K562 (cell line): ENCODE data around the gene SAMD11. TPM values are rescaled to one million over a fixed set of nuclear protein-coding genes. Genes with fewer than 3 reads are reported as not detected.

Source experiments
- ATF1 ChIP-seq, 2 experiments: fragments of 450-650 bp in 1 of 2; IDR thresholded peaks; 2 replicates each; pipeline ENCODE4 v1.6.1; 2016; ENCODE audit warnings: missing compliant biosample characterization in 1 of 2, missing genetic modification characterization in 1 of 2
- CAMTA2 ChIP-seq: fragments of 250-450 bp; sonication (Bioruptor Pico); conservative IDR thresholded peaks from 2 replicates; pipeline ENCODE4 v1.5.1; 2022
- CBX8 ChIP-seq: fragments of 200-600 bp; sonication (generic); IDR thresholded peaks from 2 replicates; pipeline ENCODE4 v1.6.1; 2012; ENCODE audit warnings: borderline replicate concordance, mixed run types, low read depth, mild to moderate bottlenecking, moderate library complexity, mixed read lengths, low read length, control low read depth, inconsistent platforms; ENCODE audit not compliant: poor library complexity, severe bottlenecking; ENCODE audit errors: extremely low read depth
- CTBP1 ChIP-seq: fragments of 450-650 bp; IDR thresholded peaks from 2 replicates; pipeline ENCODE4 v1.6.1; 2016; ENCODE audit warnings: borderline replicate concordance
- FOXA3 ChIP-seq, 2 experiments: fragments of 450-650 bp in 1 of 2; sonication (generic) in 1 of 2; formaldehyde crosslinking; IDR thresholded peaks in 1 of 2; conservative IDR thresholded peaks in 1 of 2; 2 replicates each; pipeline versions ENCODE4 v1.4.0 to v1.8.0; 2020 to 2022; ENCODE audit warnings: mild to moderate bottlenecking in 2 of 2, missing genetic modification reagents in 1 of 2
- ILK ChIP-seq: fragments of 450-650 bp; IDR thresholded peaks from 2 replicates; pipeline ENCODE4 v1.6.1; 2016; ENCODE audit warnings: missing genetic modification characterization, low read depth, mild to moderate bottlenecking, missing compliant biosample characterization, moderate library complexity, borderline replicate concordance
- NR2F6 ChIP-seq: fragments of 450-650 bp; formaldehyde crosslinking; IDR thresholded peaks from 2 replicates; pipeline ENCODE4 v1.4.0; 2020; ENCODE audit warnings: mild to moderate bottlenecking
- POLR2AphosphoS2 ChIP-seq: IDR thresholded peaks from 2 replicates; pipeline ENCODE4 v1.6.1; 2012; ENCODE audit warnings: low read length, improper control_type of control experiment
- RBBP5 ChIP-seq: fragments of 200-600 bp; sonication (generic); IDR thresholded peaks from 2 replicates; pipeline ENCODE4 v1.6.1; 2012; ENCODE audit warnings: borderline replicate concordance, mild to moderate bottlenecking, low read length, control low read depth, inconsistent platforms; ENCODE audit not compliant: insufficient read depth, poor library complexity, severe bottlenecking
- RBFOX2 ChIP-seq: fragments of 200-400 bp; formaldehyde crosslinking; IDR thresholded peaks from 2 replicates; pipeline ENCODE4 v1.6.1; 2017; ENCODE audit warnings: low read depth, mild to moderate bottlenecking, low read length, moderate library complexity
- RUNX1 ChIP-seq: sonication (generic); IDR thresholded peaks from 2 replicates; pipeline ENCODE4 v1.6.1; 2016; ENCODE audit warnings: antibody characterized with exemption, low read depth
- SAFB ChIP-seq: fragments of 200-400 bp; formaldehyde crosslinking; IDR thresholded peaks from 2 replicates; pipeline ENCODE4 v1.6.1; 2017; ENCODE audit warnings: low read depth, low read length, borderline replicate concordance
- SAFB2 ChIP-seq: fragments of 200-400 bp; formaldehyde crosslinking; IDR thresholded peaks from 2 replicates; pipeline ENCODE4 v1.6.1; 2018; ENCODE audit warnings: borderline replicate concordance, low read length, low read depth, moderate library complexity; ENCODE audit not compliant: severe bottlenecking
- TEAD4 ChIP-seq, 2 experiments: sonication (generic) in 1 of 2; formaldehyde crosslinking in 1 of 2; IDR thresholded peaks; 2 replicates each; pipeline versions ENCODE4 v1.6.1 to v1.8.0; 2012 to 2022; ENCODE audit warnings: borderline replicate concordance in 1 of 2, inconsistent platforms in 1 of 2, low read length in 1 of 2, mild to moderate bottlenecking in 1 of 2, missing genetic modification reagents in 1 of 2
- TFAP4 ChIP-seq: sonication (generic); formaldehyde crosslinking; IDR thresholded peaks from 2 replicates; pipeline ENCODE4 v1.8.0; 2022; ENCODE audit warnings: missing genetic modification reagents, mild to moderate bottlenecking, moderate library complexity, borderline replicate concordance
- YBX1 ChIP-seq: fragments of 450-650 bp; IDR thresholded peaks from 2 replicates; pipeline ENCODE4 v1.7.1; 2016; ENCODE audit warnings: mild to moderate bottlenecking
- ZBTB1 ChIP-seq: sonication (generic); formaldehyde crosslinking; IDR thresholded peaks from 2 replicates; pipeline ENCODE4 v1.8.1; 2023; ENCODE audit warnings: missing genetic modification reagents, low read depth, mild to moderate bottlenecking, borderline replicate concordance
- ZC3H11A ChIP-seq: IDR thresholded peaks from 2 replicates; pipeline ENCODE4 v1.6.1; 2012; ENCODE audit warnings: low read depth, low read length, improper control_type of control experiment
- ZNF143 ChIP-seq: sonication (generic); formaldehyde crosslinking; IDR thresholded peaks from 2 replicates; pipeline ENCODE4 v1.9.0; 2022; ENCODE audit warnings: mild to moderate bottlenecking, missing genetic modification reagents
- ZNF232 ChIP-seq: sonication (generic); formaldehyde crosslinking; IDR thresholded peaks from 2 replicates; pipeline ENCODE4 v1.8.0; 2022; ENCODE audit warnings: mild to moderate bottlenecking, missing genetic modification reagents
- ZNF239 ChIP-seq: fragments of 250-450 bp; sonication (Bioruptor Pico); IDR thresholded peaks from 2 replicates; pipeline ENCODE4 v1.4.0; 2020; ENCODE audit warnings: mild to moderate bottlenecking
- ZNF449 ChIP-seq: fragments of 250-450 bp; sonication (Bioruptor Pico); IDR thresholded peaks from 2 replicates; pipeline ENCODE4 v1.8.0; 2022; ENCODE audit warnings: moderate library complexity, mild to moderate bottlenecking, inconsistent platforms
- ZNF740 ChIP-seq, 3 experiments: fragments of 200-800 bp in 1 of 3; sonication (Bioruptor generic) in 1 of 3; sonication (generic) in 1 of 3; formaldehyde crosslinking in 1 of 3; IDR thresholded peaks; 2 replicates each; pipeline versions ENCODE4 v1.6.1 to v1.8.0; 2016 to 2022; ENCODE audit warnings: mild to moderate bottlenecking in 2 of 3, missing compliant biosample characterization in 2 of 3, missing genetic modification characterization in 2 of 3, missing genetic modification reagents in 1 of 3
- ZNF778 ChIP-seq: fragments of 450-650 bp; formaldehyde crosslinking; IDR thresholded peaks from 2 replicates; pipeline ENCODE4 v1.4.0; 2020; ENCODE audit warnings: mild to moderate bottlenecking, moderate library complexity
- polyA plus RNA-seq, 8 experiments: library from polyadenylated mRNA; depleted of rRNA in 4 of 8; stranded (reverse) in 5 of 8; unstranded in 3 of 8; fragments of >200 nt; fragmentation: Nextera tagmentation in 2 of 8; fragmentation: Illumina TruSeq in 1 of 8; extraction: Ambion mirVana in 2 of 8; extraction: Trizol in 1 of 8; gene quantifications; 2 replicates each; pipeline versions ENCODE4 v1.2.1 to v1.2.3, GENCODE V29; 2011 to 2014; ENCODE audit warnings: inconsistent platforms in 1 of 8, missing spikeins in 1 of 8
- total RNA-seq, 7 experiments: library from RNA; depleted of rRNA in 6 of 7; stranded (reverse); fragments of >200 nt in 6 of 7; fragmentation: Illumina TruSeq in 2 of 7; extraction: Trizol in 2 of 7; gene quantifications; 2 replicates each; pipeline versions ENCODE4 v1.2.1 to v1.2.3, GENCODE V29; 2011 to 2021; ENCODE audit warnings: low replicate concordance in 1 of 7

SAMD11 gene
- total and polyA plus RNA-seq, 9 of the 15 experiments (the other 6 are each of a cell fraction or from before 2014, with no cell fraction given), result 0.07 to 0.82 (median 0.11) TPM; not detected in 2

- TF ChIP-seq ZBTB1 (CRISPR knock-in tag), result peak; percentile 82; the same call in 1 of the 2 replicates
- TF ChIP-seq RUNX1, result no peak
- no peak for TF ChIP-seq ZC3H11A
- TF ChIP-seq ATF1 (CRISPR knock-in tag; IDR thresholded peaks at IDR 0.05), result no peak
- TF ChIP-seq ATF1 (tag; IDR thresholded peaks at IDR 0.05), result peak; percentile 22; the same call in 1 of the 2 replicates
- no peak for TF ChIP-seq FOXA3 (CRISPR knock-in tag; conservative IDR thresholded peaks at IDR 0.05 in 1 of 2, IDR thresholded peaks at IDR 0.05 in 1 of 2)
- TF ChIP-seq NR2F6 (CRISPR knock-in tag), result no peak
- peak; percentile 53 for TF ChIP-seq ZNF740 (CRISPR knock-in tag; IDR thresholded peaks at IDR 0.05)
- no peak for TF ChIP-seq ZNF740 (tag; IDR thresholded peaks at IDR 0.05)
- peak; percentile 64 for TF ChIP-seq RBFOX2
- TF ChIP-seq ILK, result no peak
- peak; percentile 3 for TF ChIP-seq RBBP5
- TF ChIP-seq ZNF449 (CRISPR knock-in tag), result no peak
- TF ChIP-seq ZNF143, result peak; percentile 36; the same call in 1 of the 2 replicates
- no peak for TF ChIP-seq CBX8
- peak; percentile 70; the same call in 1 of the 2 replicates for TF ChIP-seq TFAP4 (CRISPR knock-in tag)
- TF ChIP-seq TEAD4 (IDR thresholded peaks at IDR 0.05; ENCODE audit: low read length), result 0 out of 2 replicates have a peak, but pooled peaks have one; percentile 10
- peak; percentile 68; the same call in 1 of the 2 replicates for TF ChIP-seq TEAD4 (CRISPR knock-in tag; IDR thresholded peaks at IDR 0.05; ENCODE audit: borderline replicate concordance)
- TF ChIP-seq ZNF232, result peak; percentile 81; the same call in 1 of the 2 replicates
- no peak for TF ChIP-seq SAFB
- TF ChIP-seq YBX1, result no peak
- no peak for TF ChIP-seq ZNF239 (CRISPR knock-in tag)
- TF ChIP-seq CAMTA2, result no peak
- no peak for TF ChIP-seq POLR2AphosphoS2
- no peak for TF ChIP-seq ZNF778
- no peak for TF ChIP-seq SAFB2
- TF ChIP-seq CTBP1, result no peak
These were observed 37.5 kb downstream of the SAMD11 start (continued) for GRCh38 chr1:961132-961669.
